Osteoblast (primary cell): ENCODE data around the gene COPA. TPM values are rescaled to one million over a fixed set of nuclear protein-coding genes. Genes with fewer than 3 reads are reported as not detected.

Experiments used
- DNase-seq: peaks from one replicate; pipeline ENCODE4 v3.0.0; 2011; ENCODE audit warnings: low spot score, mixed read lengths; ENCODE audit not compliant: insufficient read length; ENCODE audit errors: missing footprints
- H2AFZ ChIP-seq: 2 replicates; pipeline ENCODE4 v1.6.0; 2011; ENCODE audit warnings: mild to moderate bottlenecking, low read length
- H3K27ac ChIP-seq: 2 replicates; pipeline ENCODE4 v1.5.1; 2011; ENCODE audit warnings: mild to moderate bottlenecking, low read depth, low read length, moderate library complexity
- H3K27me3 ChIP-seq: 2 replicates; pipeline ENCODE4 v1.6.0; 2012; ENCODE audit warnings: mild to moderate bottlenecking, control low read depth, inconsistent platforms, low read length, moderate library complexity; ENCODE audit not compliant: insufficient read depth
- H3K36me3 ChIP-seq: 2 replicates; pipeline ENCODE4 v1.5.1; 2011; ENCODE audit warnings: mild to moderate bottlenecking, low read length, control low read depth, moderate library complexity; ENCODE audit not compliant: insufficient read depth
- H3K4me1 ChIP-seq: 2 replicates; pipeline ENCODE4 v1.5.1; 2011; ENCODE audit warnings: mild to moderate bottlenecking, low read length, control low read depth, moderate library complexity; ENCODE audit not compliant: insufficient read depth
- H3K4me2 ChIP-seq: 2 replicates; pipeline ENCODE4 v1.6.0; 2011; ENCODE audit warnings: mild to moderate bottlenecking, low read length; ENCODE audit not compliant: insufficient read depth
- H3K4me3 ChIP-seq: fragments of 200-600 bp; sonication (generic); 3 replicates; pipeline ENCODE4 v1.5.1; 2012; ENCODE audit warnings: mild to moderate bottlenecking, low read length, inconsistent platforms; ENCODE audit not compliant: insufficient read depth
- H3K79me2 ChIP-seq: 2 replicates; pipeline ENCODE4 v1.6.0; 2012; ENCODE audit warnings: mild to moderate bottlenecking, low read length, control low read depth, inconsistent platforms; ENCODE audit not compliant: insufficient read depth
- H3K9me3 ChIP-seq: 2 replicates; pipeline ENCODE4 v1.5.1; 2011; ENCODE audit warnings: low read depth, low read length, control low read depth
- H4K20me1 ChIP-seq: 2 replicates; pipeline ENCODE4 v1.6.0; 2012; ENCODE audit warnings: mild to moderate bottlenecking, low read length, control low read depth; ENCODE audit not compliant: insufficient read depth
- CTCF ChIP-seq: IDR thresholded peaks from 2 replicates; pipeline ENCODE4 v1.5.1; 2011; ENCODE audit warnings: mild to moderate bottlenecking, low read depth, low read length, moderate library complexity; ENCODE audit errors: extremely low read depth
- total RNA-seq: library from RNA; depleted of rRNA; stranded (reverse); fragments of >200 nt; gene quantifications from 2 replicates; pipeline ENCODE4 v1.2.3, GENCODE V29; 2012

COPA gene
- total RNA-seq, 1 donor: 282 TPM

- no peaks in the 10 kb centered on the region for H3K4me1 ChIP-seq
- H3K27me3 ChIP-seq: no peaks in the 10 kb centered on the region
- no peaks in the 10 kb centered on the region for H3K36me3 ChIP-seq
- H3K4me2 ChIP-seq: no peak overlapping the region
- no peak for DNase-seq
- no peak overlapping the region for H3K4me3 ChIP-seq
- H4K20me1 ChIP-seq: no peaks in the 10 kb centered on the region
- no peak overlapping the region for H3K27ac ChIP-seq
- H2AFZ ChIP-seq: no peak overlapping the region
- no peak for TF ChIP-seq CTCF
- no peaks in the 10 kb centered on the region for H3K79me2 ChIP-seq
- no peaks in the 10 kb centered on the region for H3K9me3 ChIP-seq
Measured at GRCh38 chr1:160367934-160368923, 25.2 kb upstream of the COPA start.

GRCh38 chr1:160367516-160367900 is 24.5 kb upstream of the COPA start:
- Histone ChIP-seq H3K9me3 (no peaks in the 10 kb centered on the region), H3K4me3 (no peak overlapping the region), H2AFZ (no peak overlapping the region), H3K4me2 (no peak overlapping the region), H4K20me1 (no peaks in the 10 kb centered on the region), H3K27me3 (no peaks in the 10 kb centered on the region), H3K4me1 (no peaks in the 10 kb centered on the region), H3K27ac (no peak overlapping the region), H3K79me2 (no peaks in the 10 kb centered on the region), H3K36me3 (no peaks in the 10 kb centered on the region)
- DNase-seq: no peak
- no peak for TF ChIP-seq CTCF

GRCh38 chr1:160366731-160367515 is 23.9 kb upstream of the COPA start, which contains the start of gene NHLH1:
TSS of gene NHLH1 (plus strand) at chr1:160367071. CDS start at chr1:160370732, 3,661 bp downstream.
- no peak within 1 kb of the TSS for H3K4me2 ChIP-seq
- no peaks in the 10 kb centered on the region for H3K79me2 ChIP-seq
- H3K4me3 ChIP-seq: no peak within 1 kb of the TSS
- no peak for DNase-seq
- no peak within 1 kb of the TSS for H2AFZ ChIP-seq
- no peak for TF ChIP-seq CTCF
- H3K9me3 ChIP-seq: no peaks in the 10 kb centered on the region
- H4K20me1 ChIP-seq: no peaks in the 10 kb centered on the region
- no peaks in the 10 kb centered on the region for H3K4me1 ChIP-seq
- no peak within 1 kb of the TSS for H3K27ac ChIP-seq
- H3K36me3 ChIP-seq: no peaks in the 10 kb centered on the region
- H3K27me3 ChIP-seq: no peaks in the 10 kb centered on the region

GRCh38 chr1:160365325-160365724 is 22.3 kb upstream of the COPA start:
- no peaks in the 10 kb centered on the region for H3K27me3 ChIP-seq
- no peak overlapping the region for H3K4me2 ChIP-seq
- no peak overlapping the region for H3K4me3 ChIP-seq
- no peaks in the 10 kb centered on the region for H4K20me1 ChIP-seq
- no peaks in the 10 kb centered on the region for H3K4me1 ChIP-seq
- H2AFZ ChIP-seq: no peak overlapping the region
- peaks cover 3% of the 10 kb centered on the region for H3K36me3 ChIP-seq
- no peak overlapping the region for H3K27ac ChIP-seq
- H3K79me2 ChIP-seq: no peaks in the 10 kb centered on the region
- TF ChIP-seq CTCF: no peak
- no peak for DNase-seq
- no peaks in the 10 kb centered on the region for H3K9me3 ChIP-seq
